Esophagus mucosa (tissue), 1 donor: ENCODE data around the gene NALF2. TPM values are rescaled to one million over a fixed set of nuclear protein-coding genes. Genes with fewer than 3 reads are reported as not detected.

Experiments used
- ATAC-seq: fragments of 200-7000 bp; cut with Tn5 transposase; one replicate; pipeline ENCODE4 v1.9.1; 2020
- total RNA-seq: library from RNA; stranded (reverse); gene quantifications from one replicate; pipeline ENCODE4 v1.2.4, GENCODE V29; 2023
- donor health status: DM: yes; HTN: yes; CAD: no.

NALF2 gene
- total RNA-seq, 1 donor from 2014 or later = 0.60 TPM

DNA sequence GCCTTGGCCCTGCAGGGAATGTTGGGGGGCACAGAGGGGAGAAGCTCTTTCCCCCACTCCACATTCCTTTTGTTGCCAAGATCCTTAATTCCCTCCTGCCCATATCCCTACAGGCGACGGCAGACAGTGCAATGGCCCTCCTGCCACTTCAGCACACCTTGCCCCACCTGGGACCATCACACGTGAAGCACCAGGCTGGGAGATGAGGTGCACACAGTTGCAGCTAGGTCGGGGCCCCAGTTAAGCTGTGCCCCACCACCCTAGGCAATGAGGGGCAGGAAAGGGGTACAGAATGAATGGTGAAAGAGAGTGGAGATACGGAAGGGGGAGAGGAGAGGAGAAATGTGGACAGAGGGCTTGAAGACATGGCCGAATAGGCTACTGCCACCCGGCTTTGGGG, 26.2 kb downstream of the NALF2 start:
- ATAC-seq = no peak

DNA sequence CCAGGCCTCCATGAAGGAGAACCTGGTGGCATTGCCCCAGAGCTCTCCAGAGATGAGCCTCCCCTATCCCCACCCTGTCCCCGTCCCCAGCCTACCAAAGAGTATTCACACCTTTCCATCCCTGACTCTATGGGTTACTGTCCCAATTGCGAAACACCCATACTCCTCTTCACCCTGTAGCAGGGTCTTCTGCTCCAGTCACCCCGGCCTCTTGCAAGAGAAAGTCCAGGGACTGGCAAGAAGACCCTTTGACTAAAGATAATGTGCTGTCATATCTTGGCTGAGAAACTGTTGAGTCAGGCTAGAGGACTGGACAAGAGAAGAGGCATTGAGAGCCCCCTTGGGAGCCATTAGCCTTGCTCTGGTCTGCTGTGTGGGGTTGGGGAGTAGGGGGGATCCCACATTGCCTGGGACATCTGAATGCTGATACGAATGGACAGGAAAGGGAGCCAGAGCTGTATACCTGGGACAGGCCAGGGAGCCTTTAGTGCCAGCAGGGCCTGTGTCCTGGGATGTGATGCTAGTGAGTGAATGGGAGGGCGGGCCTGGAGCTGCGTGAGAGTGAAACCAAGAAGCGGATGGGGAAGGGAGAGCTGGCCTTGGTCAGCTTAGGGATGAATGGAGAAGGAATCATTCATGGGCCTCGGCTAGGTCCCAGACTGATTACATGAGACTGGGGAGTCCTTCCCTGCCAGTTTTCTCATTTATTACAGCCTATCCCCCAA, 27.1 kb downstream of the NALF2 start:
- no peak for ATAC-seq

DNA sequence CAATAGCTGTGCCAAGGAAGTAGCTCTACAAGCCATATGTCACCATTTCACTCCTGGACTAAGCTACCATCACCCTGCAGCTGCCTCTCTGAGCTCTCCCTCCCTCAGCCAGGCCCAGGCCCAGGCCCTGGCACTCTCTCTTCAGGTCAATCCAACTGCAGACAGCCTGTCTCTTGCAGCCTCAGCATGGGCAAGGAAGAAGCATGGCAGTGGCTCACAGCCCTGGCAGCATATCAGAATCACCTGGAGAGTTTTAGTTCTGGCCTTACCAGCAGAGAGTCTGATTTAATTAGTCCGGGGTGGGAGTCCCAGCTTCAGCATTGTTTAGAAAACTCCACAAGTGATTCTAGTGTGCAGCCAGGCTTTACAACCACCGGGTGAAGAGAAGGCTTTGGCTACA, 31.5 kb downstream of the NALF2 start:
- no peak for ATAC-seq

DNA sequence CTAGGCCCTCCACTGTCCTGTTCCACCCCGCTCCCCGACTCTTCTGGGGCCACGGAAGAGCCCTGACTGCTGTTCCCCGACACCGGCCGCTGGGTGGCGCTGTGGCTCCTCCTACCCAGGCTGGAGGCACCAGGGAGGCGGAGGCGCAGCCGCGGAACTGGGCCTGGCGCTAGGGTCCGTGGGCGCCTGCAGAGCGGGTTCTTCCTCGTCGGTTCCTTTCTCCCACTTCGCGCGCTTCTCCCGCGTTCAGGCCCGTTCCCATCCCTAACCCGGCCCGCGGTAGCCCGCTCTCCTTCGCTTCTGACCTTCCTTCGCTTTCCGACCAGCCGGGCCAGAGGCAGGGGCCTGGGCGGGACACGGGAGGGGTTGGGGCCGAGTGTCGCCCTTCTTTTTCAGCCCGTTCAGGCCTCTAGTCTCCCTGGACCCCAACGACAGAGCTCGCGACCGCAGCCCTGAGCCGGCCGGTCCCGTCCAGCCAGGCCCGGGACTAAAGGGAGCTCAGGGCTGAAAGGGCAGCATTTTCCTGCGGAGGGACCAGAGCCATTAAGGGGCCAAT, 34.3 kb downstream of the NALF2 start:
- peak; percentile 87 for ATAC-seq

DNA sequence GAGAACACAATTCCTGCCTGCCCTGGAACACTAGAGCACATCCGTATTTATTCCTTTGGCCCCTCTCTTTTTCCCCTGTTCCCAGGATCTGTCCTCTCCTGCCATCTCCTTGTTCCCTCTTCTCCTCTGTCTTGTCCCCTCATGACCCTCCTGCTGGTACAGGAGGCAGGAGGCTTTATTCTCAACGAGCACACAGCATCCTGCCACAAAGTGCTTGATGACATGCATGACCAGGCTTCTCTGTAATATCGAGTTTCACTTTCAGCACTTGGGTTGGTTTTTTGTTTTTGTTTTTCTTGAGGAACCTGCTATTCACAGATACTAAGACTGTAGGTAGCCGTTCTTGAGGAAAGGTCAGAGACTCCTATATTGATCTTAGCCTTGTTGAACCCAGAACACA, 35.3 kb downstream of the NALF2 start:
- ATAC-seq = no peak

DNA sequence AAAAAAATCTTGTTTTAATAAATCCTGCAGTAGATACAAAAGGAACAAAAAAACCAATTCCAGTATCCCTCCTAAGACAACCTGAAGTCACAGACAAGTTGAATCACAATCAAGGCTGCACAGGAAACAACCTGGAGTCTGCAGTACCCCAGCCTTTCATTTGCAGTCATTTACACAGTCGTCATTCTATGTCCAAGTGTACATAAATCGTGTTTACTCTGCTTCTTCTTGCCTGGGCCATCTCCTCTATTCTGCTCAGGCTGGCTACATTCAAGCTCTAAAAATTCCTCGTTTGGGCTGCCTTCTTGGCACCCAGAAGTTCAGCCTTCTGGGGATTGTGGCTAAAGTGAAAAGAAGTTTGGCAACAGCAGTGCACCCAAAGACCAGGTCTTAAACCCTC, 37.8 kb downstream of the NALF2 start:
- no peak for ATAC-seq

DNA sequence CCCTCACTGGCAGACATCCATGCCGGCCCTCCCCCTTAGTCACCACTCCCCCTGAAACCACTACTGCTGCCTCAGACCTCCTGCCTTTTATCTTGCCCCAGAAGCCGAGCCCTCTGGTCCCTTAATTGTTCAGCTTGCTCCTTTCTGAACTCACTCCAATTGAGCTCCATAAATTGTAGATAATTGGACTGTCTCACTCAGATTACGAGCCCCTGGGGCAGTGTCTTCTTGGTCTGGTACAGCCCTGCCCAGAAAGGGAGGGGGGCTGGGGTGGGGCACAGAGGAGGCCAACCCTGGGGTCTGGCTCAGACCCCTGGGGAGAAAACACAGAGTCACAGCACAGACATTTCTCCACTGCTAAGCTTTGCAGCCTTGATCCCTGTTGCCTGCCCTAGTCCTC, 39.4 kb downstream of the NALF2 start:
- no peak for ATAC-seq

DNA sequence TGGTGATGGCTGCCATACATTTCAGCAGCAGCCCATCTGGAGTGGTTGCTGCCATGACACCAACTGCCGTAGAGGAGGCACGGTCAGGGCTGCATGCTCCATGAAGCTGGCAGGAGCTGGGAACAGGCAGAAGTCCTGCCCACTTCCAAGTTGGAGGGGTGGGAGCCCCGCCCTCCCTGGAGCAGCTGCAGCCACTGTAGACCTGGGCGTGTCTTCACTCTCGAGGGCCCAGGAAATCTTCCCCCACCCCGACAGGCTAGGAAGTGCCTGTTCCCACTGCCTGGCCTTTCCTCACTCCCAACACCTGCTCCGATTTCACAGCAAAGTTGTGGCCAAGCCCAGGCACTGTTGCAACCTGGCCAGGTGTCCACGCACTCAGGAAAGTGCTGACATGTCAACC, 42.3 kb downstream of the NALF2 start:
- no peak for ATAC-seq

DNA sequence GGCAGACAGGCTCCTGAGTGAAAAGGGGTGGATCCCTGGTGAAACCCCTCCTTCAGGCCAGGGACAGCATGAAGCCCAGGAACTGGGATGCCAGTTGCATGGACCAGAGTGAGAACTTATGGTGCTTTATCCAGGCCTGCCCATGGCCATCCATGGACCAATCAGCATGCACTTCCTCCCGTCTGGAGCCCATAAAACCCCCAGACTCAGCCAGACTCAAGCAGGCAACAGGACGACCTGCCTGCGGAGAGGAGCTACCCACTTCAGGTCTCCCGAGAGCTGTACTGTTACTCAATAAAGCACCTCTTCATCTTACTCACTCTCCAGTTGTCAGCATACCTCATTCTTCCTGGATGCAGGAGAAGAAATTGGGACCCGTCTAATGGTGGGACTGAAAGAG, 42.9 kb downstream of the NALF2 start:
- no peak for ATAC-seq

DNA sequence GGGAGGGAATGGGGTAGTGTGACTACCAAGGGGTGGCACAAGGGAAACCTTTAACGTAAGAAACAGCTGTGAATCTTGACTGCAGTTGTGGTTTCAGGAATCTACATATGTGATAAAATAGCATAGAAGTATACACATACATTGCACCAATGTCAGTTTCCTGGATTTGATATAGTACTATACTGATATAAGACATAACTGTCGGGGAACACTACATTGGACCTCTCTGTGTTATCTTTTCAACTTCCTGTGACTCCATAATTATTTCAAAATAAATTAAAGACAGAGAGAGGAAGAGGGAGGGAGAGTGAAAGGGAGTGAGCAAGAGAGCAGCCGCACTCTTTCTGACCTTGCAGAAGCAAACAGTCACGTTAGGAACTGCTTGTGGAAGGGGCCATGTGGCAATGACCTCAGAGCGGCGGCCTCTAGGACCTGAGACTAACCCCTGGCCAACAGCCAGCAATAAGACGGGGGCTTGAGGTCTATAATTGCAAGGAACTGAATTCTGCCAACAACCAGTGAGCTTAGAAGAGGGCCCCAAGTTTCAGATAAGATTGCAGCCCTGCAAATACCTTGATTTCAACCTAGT, 47.4 kb downstream of the NALF2 start:
- no peak for ATAC-seq

DNA sequence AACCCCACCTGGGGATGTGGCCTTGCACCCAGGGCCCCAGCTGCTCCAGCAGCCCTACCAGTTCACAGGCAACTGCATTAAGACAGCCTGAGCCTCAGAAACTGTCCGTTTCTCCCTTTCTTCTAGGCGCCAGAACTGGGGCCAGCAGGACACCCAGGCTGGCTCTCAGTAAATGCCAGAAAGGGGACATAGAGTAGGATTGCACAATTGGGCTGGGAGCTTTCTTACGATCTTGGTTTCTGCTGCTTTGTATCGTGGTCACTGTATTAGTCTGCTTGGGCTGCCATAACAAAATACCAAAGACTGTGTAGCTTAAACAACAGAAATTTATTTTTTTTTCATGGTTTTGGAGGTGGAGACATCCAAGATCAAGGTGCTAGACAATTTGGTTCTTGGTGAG, 48.4 kb downstream of the NALF2 start:
- ATAC-seq = no peak

Other genes with a start within 250 kb of the NALF2 start
- gene EDA, start 111.8 kb downstream of the NALF2 start, total RNA-seq = 1.5 TPM